Measurements from ENCODE around the gene CSHL1.
A peak's percentile ranks its signal among the peaks of the same experiment; 100 is the strongest.

The CSHL1 gene
- 0 reads per million in 2 experiments for total RNA-seq

- no peak for DNase-seq (ENCODE audit: low read depth)
These were observed at the start of gene CSHL1 for GRCh38 chr17:63911041-63911635. TSS of gene CSHL1 (minus strand) at chr17:63911258. CDS start at chr17:63911196, 62 bp downstream.

GRCh38 chr17:63960430-63960829, 49.4 kb upstream of the CSHL1 start:
- no peak for DNase-seq (ENCODE audit: low read depth)

GRCh38 chr17:63960006-63960405, 48.9 kb upstream of the CSHL1 start:
- DNase-seq (ENCODE audit: low read depth), result no peak

- no peak for DNase-seq (ENCODE audit: low read depth)
These were observed 45.4 kb upstream of the CSHL1 start for GRCh38 chr17:63956296-63956920.

- no peak for DNase-seq (ENCODE audit: low read depth)
These were observed 44.7 kb upstream of the CSHL1 start for GRCh38 chr17:63955791-63956190.

GRCh38 chr17:63955232-63955631, 44.2 kb upstream of the CSHL1 start:
- DNase-seq (ENCODE audit: low read depth), result no peak

- no peak for DNase-seq (ENCODE audit: low read depth)
These were observed 43.5 kb upstream of the CSHL1 start for GRCh38 chr17:63954402-63955063.

- DNase-seq (ENCODE audit: low read depth), result no peak
These were observed 40.2 kb upstream of the CSHL1 start for GRCh38 chr17:63950940-63951907.

- DNase-seq (ENCODE audit: low read depth), result no peak
These were observed 38.7 kb upstream of the CSHL1 start for GRCh38 chr17:63949576-63950250.

- no peak for DNase-seq (ENCODE audit: low read depth)
These were observed 37.5 kb upstream of the CSHL1 start for GRCh38 chr17:63948521-63948920.

- DNase-seq (ENCODE audit: low read depth), result no peak
These were observed 36.8 kb upstream of the CSHL1 start for GRCh38 chr17:63947711-63948330.

- DNase-seq (ENCODE audit: low read depth), result peak; percentile 35
These were observed 35.6 kb upstream of the CSHL1 start for GRCh38 chr17:63946440-63947363.

GRCh38 chr17:63945784-63946439, 34.9 kb upstream of the CSHL1 start:
- no peak for DNase-seq (ENCODE audit: low read depth)

- no peak for DNase-seq (ENCODE audit: low read depth)
These were observed 33.9 kb upstream of the CSHL1 start for GRCh38 chr17:63944736-63945499.

- no peak for DNase-seq (ENCODE audit: low read depth)
These were observed 32.7 kb upstream of the CSHL1 start for GRCh38 chr17:63943745-63944144.

GRCh38 chr17:63942309-63942985, 31.4 kb upstream of the CSHL1 start:
- DNase-seq (ENCODE audit: low read depth), result no peak

- no peak for DNase-seq (ENCODE audit: low read depth)
These were observed 30.7 kb upstream of the CSHL1 start for GRCh38 chr17:63941751-63942150.

- DNase-seq (ENCODE audit: low read depth), result no peak
These were observed 30.1 kb upstream of the CSHL1 start for GRCh38 chr17:63941162-63941561.

Measured in T follicular helper cell (primary cell).